GM11168 (cell line): ENCODE data around the gene PRRG4.
"Not testable (repeated sequence)": the region's sequence is repeated elsewhere in the genome, so short reads cannot be mapped to it uniquely, and the experiment has no call there.

ENCODE experiments used
- in situ Hi-C: fragments of 300-500 bp; cut with MboI; formaldehyde crosslinking; loops from one replicate; pipeline ENCODE4 v1.12.0; 2022; ENCODE audit warnings: low sequenced_read_pairs; ENCODE audit not compliant: unreplicated experiment

Gene PRRG4

DNA sequence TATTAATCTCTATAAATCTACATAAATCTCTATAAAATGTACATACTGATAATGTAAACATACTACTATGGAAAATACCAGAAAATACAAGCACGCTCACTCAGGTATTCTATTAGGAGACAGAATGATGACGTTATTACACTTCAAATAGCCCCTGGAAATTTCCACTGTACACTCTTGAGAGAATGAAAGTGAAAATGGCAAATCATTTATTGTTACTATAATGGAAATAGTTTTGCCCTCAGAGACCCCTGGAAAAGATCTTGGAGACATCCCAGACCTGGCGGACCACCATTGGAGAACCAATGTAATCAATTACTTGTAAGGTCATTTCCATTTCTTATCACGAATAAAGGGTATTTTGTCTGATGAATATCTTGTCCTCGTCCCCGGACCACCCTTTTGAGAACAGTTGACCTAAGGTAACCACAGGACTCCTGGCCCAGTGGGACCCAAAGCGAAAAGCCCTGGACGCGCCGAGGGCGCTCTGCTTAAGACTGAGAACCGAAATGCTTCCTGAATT lies 509 bp upstream of the PRRG4 start:
- in situ Hi-C loops: loop anchor here (25.0 kb wide), 1 partner anchor 233 kb away; no protein-coding TSS in a partner anchor

DNA sequence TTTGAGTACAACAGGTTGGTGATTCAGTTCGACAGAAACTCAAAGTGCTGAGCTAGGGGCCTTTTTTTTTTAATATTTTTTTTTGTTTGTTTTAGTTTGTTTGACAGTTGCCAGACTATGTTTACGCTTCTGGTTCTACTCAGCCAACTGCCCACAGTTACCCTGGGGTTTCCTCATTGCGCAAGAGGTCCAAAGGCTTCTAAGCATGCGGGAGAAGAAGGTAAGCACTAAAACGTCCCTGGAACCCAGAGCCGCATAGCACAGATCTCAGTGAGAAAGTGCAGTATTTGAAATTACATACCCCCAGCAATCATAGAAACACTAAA lies 649 bp downstream of the PRRG4 start:
- in situ Hi-C loops: loop anchor here (25.0 kb wide), 1 partner anchor 232 kb away; no protein-coding TSS in a partner anchor

DNA sequence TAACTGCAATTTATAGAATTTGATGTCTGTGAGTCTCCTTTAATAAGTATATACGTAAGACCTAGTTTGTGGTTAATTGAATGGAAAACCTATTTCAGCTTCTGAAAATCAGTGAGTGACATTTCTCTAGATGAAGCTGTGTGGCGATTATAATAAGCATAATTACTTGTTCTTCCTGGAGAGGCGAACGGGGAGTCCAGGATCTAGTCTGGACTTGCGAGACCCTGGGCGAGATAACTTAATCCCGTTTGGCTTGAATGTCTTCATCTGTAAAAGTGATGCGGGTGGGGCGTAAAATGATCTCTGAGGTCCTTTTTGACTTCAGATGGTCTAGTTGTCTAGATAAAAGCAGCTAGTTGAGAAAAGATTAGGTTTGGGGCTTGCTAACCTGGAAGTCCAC lies 1.1 kb downstream of the PRRG4 start:
- in situ Hi-C loops: loop anchor here (25.0 kb wide), 1 partner anchor 232 kb away; no protein-coding TSS in a partner anchor

DNA sequence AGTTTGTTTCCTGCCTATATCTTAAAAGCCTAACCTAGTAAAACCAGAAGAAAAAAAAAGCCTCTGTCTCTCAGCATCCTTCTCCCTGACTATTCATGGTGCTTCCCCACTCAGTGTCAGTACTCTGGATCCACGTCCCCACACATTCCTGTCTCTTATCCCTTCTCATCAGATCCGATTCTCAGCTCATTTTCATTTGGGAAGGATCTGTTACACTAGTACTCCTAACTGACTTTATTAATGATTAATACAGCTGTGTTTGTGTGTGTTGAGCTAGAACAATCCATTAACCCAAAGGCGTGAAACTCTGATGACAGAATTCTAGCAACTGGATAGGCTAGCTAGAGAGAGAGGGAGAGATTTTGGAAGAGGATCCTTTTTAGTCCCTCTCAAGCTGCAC lies 1.5 kb downstream of the PRRG4 start:
- in situ Hi-C loops: loop anchor here (25.0 kb wide), 1 partner anchor 231 kb away; no protein-coding TSS in a partner anchor

DNA sequence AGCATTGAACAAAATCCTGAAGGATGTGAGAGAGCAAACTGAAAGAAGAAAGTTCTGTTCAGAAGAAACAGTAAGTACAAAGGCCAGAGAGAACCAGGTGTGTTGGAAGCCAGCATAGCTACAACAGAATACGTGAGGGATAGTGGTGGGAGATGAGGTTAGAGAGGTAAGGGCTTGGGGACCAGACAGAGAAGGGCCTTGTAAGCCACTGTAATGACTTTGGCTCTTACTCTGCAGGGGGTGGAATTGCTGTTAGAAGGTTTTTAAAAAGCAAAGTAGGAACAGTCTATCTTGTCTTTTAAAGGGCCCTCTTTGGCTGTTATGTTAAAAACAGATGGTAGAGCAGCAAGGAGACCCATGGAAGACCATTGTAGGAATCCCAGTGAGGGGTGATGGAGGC lies 4.2 kb downstream of the PRRG4 start:
- in situ Hi-C loops: loop anchor here (25.0 kb wide), 1 partner anchor 228 kb away; no protein-coding TSS in a partner anchor

DNA sequence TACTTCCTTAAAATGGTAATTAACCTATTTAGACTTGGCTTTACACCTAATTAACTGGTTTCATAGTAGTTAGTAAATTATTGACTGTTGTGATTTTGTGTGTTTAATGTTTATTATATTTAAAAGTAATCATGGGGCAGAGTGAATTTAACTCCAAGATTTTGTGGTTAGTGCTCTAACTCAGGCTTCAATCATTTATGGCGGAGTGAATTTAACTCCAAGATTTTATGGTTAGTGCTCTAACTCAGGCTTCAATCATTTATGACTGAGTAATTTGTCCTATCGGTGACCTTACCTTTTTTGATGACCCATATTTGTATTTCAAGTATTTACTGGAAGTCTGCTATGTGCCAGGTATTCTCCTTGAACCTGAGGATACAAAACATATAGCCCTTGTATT lies 7.2 kb downstream of the PRRG4 start:
- in situ Hi-C loops: loop anchor here (25.0 kb wide), 1 partner anchor 225 kb away; no protein-coding TSS in a partner anchor

DNA sequence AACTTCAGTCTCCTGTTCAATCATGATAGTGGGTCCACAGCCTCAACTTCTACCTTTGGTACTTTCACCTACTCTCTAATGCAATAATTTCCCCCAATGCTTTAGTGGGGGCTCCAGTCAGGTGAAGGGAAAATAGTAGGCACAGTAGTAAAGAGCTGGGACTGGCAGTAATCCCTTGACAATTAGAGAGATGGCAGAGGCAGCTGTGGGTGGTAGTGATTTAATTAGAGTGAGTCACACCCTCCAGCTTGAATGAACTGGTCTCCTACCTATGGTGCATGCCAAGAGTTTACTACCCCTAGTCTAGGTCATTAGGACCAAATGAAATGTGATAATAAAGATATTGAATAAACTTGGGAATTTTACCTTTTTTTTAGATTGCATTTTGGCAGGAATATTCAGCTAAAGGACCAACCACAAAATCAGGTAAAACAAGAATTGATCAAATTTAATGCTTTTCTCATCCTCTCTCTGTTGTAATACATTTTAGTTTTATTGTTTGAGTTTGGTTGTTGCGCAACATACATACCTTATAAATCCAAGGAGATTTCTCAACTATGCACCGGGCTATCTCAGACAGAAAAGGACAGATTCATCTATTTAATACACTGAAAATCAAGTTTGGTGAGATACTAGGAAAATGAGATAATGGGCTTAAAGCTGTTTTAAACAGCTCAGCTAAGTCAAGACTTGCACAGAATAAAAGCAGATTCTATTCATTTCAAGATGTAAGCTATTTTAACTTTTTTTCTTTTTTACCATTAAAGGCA lies 9.0 kb downstream of the PRRG4 start:
- in situ Hi-C loops: loop anchor here (25.0 kb wide), 1 partner anchor 224 kb away; no protein-coding TSS in a partner anchor

DNA sequence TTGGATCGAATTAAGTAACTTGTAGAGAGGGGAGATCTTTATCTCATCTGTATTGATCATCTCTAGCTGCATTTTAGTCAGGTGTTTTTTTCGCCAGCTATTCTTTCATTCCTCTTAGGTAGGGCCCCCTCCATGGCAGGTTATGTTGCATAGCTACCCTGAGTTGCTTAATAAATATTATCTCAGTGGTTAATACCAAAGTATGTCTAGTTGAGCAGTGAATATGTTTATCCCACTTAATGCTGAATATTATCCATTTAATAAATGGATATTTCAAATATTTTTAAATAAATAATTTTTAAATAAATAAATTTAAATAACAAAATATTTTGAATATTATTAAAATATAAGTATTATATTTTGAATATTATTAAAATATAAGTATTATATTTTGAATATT lies 9.6 kb downstream of the PRRG4 start:
- in situ Hi-C loops: loop anchor here (25.0 kb wide), 1 partner anchor 223 kb away; no protein-coding TSS in a partner anchor

DNA sequence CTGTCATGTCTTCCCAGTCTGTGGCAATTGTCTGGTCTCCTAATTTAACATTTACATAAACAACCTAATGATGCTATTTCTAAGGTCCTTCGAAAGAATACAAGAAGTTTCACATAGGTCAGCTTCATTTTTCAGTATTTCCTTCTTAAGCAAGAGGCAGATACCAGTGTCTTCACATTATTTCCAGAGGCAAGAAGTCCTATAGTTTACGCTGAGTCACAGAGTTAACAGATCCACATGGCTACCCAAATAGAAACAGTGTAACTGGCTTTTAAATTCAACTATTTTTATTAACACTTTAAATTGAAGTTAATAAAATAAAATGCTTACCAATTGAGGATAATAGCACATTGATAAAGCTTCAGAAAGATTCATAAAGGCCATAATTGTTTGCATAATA lies 10.9 kb downstream of the PRRG4 start:
- in situ Hi-C loops: loop anchor here (25.0 kb wide), 1 partner anchor 222 kb away; no protein-coding TSS in a partner anchor

DNA sequence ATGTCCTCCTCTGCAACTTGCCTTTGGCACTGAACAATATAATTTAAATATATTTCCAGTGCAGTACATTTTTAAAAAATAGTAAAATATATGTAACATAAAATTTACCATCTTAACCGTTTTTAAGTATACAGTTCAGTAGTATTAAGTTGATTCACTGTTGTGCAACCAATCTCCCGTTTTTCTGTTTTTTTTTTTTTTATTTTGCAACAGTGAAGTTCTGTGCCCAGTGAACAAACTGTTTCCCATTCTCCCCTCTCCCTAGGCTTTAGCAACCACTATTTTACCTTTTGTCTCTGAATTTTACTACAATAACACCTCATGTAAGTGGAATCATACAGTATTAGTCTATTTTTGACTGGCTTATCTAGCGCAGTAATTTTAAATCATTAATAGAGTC lies 13.8 kb downstream of the PRRG4 start:
- in situ Hi-C loops: loop anchor here (25.0 kb wide), 1 partner anchor 219 kb away; no protein-coding TSS in a partner anchor

DNA sequence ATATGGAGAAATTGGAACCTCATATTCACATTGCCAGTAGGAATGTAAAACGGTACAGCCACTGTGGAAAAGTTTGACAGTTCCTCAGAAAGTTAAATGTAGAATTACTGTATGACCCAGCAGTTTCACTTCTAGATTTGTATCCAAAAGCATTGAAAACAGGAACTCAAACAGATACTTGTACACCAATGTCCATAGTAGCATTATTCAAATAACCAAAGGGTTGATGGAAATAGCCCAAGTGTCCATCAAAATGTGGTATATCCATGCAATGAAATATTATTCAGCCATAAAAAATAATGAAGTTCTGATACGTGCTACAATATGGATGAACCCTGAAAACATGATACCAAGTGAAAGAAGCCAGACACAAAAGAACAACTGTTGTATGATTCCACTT lies 17.8 kb downstream of the PRRG4 start:
- in situ Hi-C loops: loop anchor here (25.0 kb wide), 1 partner anchor 215 kb away; no protein-coding TSS in a partner anchor

DNA sequence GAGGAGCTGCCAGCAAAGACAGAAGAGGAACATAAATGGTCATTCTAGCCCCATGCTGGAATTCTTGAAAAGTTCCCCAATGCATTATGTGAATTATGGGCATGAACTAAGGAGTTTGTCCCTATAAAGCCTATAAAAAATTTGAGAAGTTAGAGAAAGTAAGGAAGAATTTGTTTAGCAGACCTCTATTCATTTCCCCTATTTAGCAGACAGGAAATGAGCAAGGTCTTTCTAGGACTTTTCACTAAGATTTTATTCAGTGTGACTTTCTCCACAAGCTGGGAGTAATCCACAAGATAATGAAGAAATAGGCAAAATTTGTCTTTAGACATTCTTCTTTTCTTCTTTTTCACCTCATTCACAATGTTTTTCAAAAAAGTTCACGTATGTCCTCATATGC lies 20.0 kb downstream of the PRRG4 start:
- in situ Hi-C loops: loop anchor here (25.0 kb wide), 1 partner anchor 213 kb away; no protein-coding TSS in a partner anchor

DNA sequence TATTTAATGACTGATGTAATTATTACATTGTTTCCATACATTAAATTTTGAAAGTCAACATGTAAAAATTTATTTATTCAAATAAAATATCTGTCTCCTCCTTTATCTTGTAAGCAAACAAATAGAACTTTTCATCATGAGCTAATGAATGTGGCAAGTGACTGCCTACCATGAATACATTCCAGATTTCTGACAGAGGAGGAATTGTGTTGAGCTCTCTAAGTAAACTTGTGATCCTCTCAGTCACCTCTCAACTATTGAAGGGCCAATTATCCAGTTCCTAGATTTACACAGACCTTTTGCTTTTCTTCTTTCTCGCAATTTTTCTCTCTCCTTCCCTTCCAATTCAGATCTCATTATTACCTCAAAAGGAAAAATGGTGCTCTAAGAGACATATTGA lies 21.5 kb downstream of the PRRG4 start:
- in situ Hi-C loops: no loop called here

DNA sequence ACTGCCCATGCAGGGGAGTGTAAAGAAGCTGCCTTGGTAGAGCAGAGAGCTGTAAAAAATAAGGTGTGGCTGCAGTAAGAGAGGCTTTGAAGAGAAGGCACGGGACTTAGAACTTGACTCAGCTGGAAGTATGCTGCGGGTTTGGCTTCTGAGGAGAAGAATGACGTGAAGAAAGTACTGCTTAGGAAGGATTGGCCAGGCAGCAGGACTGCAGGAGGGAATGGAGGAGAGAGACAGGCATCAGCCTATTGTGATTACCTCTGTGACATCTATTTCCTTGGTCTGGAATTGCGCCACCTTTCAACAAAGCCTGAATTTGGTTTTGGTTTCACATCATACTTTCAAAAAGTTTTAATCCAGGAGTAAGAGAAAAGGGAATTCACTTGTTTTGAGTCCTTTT lies 22.5 kb downstream of the PRRG4 start:
- in situ Hi-C loops: no loop called here

DNA sequence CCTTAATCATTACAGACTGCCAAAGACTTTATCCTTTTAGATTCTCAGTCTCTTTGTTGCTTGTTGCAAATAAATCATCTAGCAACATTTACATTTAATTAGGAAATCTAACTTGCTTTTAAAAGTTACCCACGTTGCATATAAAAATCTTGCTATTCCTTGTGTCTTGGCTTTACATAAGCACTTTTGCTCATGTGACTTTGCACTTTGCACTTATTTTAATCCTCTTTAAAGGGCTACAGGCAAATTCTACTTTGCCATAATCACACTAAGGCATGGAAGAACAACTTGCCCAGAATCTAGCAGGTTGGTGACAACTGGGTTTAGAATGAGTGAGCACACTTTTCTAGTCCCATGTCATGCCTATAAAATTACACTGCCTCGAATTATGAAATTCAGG lies 25.9 kb downstream of the PRRG4 start:
- in situ Hi-C loops: no loop called here

DNA sequence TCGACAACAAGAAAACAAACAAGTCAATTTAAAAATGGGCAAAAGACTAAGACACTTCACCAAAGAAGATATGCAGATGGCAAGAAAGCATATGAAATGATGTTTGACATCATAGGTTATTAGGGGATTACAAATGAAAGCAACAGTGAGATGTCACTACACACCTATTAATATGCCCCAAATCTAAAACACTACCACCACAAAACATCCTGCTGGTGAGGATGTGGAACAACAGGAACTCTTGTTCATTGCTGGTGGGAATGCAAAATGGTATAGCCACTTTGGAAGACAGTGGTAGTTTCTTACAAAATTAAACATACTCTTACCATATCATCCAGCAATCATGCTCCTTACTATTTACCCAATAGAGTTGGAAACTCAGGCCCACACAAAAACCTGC lies 29.0 kb downstream of the PRRG4 start:
- in situ Hi-C loops: no loop called here

DNA sequence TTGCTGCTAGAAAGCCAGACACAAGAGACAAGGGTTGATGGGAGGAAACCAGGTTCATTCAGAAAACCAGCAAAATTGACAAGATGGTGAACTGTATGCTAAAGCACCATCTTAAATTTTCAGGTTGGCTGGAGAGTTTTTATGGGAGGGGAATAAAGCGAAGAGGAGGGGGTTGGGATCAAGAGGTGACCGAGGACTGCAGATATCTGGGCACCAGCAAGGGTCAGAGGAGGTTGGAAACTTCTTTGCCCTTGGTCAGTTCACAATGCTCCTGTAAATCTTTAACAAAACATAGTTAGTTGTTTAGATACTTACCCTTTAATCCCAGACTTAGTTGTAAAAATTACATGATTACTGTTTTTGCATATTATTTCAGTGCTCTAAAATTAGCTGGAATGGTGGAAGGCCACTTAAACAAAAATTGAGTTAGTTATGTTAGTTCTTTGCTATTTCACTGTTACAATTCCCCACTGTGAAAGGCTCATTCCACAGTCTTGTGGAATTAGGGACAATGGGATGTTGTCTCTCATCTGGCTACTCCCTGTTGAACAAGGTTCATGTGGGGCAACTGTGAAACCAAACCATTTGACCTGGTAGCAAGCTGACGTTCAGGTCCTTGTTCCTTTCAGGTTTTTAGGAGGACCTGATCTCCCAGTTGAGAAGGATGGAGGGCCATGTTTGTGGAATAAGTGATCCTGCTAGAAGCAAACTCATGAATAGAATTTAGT lies 32.3 kb downstream of the PRRG4 start:
- in situ Hi-C loops: no loop called here

DNA sequence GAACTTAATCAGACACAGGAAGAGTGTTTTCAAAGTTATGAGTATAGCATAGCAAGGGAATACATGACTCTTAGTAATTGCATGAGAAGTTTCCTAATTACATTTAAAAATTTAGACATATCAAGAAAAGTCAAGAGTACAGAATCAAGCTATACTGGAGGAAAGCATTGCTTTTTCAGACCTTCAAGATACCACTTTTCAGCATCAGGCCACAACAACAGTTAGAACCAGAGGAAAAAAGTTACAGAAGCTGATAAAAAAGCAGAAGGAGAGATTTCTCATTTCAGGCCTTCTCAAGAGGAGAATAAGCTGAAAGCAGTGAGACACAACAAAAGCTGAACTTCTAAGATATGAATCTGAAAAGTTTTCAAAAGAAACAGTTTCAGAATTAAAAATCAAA lies 34.8 kb downstream of the PRRG4 start:
- in situ Hi-C loops: no loop called here

DNA sequence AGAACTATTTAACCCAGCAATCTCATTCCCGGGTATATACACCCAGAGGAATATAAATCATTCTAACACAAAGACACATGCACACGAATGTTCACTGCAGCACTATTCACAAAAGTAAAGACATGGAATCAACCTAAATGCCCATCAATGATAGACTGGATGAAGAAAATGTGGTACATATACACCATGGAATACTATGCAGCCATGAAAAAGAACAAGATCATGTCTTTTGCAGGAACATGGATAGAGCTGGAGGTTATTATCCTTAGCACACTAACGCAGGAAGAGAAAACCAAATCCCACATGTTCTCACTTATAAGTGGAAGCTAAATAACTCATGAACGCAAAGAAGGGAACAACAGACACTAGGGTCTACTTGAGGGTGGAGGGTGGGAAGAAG lies 39.0 kb downstream of the PRRG4 start:
- in situ Hi-C loops: not testable (repeated sequence)

DNA sequence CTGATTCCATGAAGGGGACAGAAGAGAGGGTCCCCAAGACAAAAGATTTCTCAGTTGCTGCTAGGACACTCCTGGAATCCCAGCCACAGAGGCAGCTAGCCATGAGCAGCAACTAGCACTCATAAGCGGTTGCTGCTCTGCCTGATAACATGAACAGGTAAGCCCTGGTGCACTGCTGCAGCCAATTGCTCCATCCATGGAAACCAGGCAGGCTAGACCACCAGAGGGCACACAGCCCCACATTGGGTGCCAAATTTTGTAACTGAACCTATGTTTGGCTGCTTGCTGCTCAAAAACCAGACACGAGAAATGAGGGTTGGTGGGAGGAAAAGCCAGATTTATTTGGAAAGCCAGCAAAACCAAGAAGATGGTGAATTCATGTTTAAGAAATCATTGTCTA lies 40.9 kb downstream of the PRRG4 start:
- in situ Hi-C loops: no loop called here

DNA sequence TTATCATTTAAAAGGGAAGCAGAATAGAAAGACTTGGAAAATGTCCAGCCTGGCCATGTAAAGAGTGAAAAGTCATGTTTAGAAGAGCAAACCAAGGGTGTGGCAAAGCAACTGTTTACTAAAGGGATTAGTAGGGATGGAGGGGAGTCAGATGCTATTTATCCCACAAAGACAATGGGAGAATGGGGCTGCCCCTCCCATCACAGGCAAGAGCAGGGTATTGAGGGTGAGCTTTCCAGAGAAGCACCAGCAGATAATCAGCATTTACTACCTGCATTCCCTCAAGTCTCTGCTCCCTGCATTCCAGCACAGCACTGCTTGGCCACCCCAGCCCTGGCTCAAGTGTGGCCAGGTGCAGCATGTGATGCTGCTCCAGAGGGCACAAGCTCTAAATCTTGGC lies 44.4 kb downstream of the PRRG4 start:
- in situ Hi-C loops: no loop called here
